HG02588 (cell line): ENCODE data around the gene LIMS2.

ENCODE experiments used
- ATAC-seq: cut with Tn5 transposase; IDR thresholded peaks from one replicate; pipeline ENCODE4 v1.9.1; 2021; ENCODE audit warnings: mild to moderate bottlenecking, moderate library complexity; ENCODE audit not compliant: unreplicated experiment

LIMS2 gene

GRCh38 chr2:127623388-127624319 lies 51.7 kb downstream of the LIMS2 start:
- no peak for ATAC-seq

- no peak for ATAC-seq
Observed at GRCh38 chr2:127622561-127623387, 52.6 kb downstream of the LIMS2 start.

DNA sequence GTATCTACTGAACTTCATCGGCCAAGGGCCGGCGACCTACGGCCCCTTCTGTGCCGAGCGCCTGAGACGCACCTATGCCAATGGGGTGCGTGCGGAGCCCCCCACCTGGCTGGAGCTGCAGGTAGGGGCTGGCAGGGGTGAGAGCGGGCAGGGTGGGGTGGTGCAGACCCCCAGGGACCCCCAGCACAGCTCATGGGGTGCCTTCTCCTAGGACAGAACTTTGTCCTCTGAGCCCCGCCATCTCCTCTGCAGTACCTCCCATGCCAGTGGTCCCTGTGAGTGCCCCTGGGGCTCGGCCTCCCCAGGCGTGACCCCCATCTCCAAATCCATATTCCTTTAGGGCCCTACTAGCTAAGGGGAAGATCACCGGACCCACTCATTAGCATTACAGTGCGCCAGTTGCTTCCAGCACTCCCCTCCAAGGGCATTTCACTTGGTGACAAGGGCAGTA lies 53.3 kb downstream of the LIMS2 start:
- no peak for ATAC-seq

DNA sequence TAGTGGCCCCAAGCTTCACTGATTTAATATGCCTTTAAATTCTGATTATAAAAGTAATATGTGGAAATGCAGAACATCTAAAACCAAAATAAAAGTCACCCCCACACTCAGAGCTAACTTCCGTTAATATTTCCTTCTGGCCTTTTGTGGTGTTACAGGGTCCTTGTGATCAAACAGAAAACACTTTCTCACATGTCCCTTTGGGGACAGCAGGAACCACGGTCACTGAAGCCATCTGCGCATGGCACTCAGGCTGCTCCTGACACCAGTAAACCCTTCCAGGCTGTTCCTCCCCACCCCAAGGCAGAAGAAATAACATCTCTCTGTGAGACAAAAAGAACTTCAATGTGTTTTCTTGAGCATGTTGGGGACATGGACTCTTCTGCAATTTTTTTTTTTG lies 54.5 kb downstream of the LIMS2 start:
- no peak for ATAC-seq

DNA sequence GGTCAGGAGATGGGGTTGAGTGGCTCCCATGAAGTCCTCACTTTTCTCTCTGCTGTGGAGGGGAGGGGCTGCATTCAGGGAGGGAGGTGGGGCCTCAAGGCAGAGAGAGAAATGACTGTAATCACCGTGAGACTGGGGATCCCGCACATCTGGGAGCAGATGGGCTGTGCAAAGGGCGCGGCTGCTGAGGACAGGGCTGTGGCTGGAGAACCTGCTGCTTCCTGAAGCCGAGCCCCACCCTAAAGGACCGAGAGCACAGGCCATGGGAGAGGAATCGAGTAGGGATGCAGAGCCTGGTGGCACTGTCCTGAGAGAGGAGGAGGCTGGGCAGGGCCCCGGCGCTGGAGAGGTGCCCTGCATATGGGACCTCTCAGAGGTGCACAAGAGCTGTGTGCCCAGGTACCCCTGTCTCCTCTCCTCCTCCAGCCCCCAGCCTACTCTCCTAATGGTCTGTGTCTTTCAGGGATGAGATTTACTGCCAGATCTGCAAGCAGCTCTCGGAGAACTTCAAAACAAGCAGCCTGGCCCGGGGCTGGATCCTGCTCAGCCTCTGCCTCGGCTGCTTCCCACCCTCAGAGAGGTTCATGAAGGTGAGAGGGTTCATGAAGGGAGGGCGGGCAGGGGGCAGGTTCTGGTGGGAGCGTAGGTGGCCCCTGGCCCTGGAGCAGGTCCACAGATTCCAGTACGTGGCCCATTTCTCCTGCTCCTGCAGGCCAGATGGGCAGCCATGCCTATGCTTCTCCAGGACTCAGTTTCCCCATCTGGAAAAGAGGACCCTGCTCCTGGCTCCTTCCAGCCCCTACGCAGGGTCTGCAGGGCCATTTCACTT lies 55.2 kb downstream of the LIMS2 start:
- ATAC-seq: no peak

- ATAC-seq: no peak
Observed at GRCh38 chr2:127619203-127619590, 56.1 kb downstream of the LIMS2 start.

DNA sequence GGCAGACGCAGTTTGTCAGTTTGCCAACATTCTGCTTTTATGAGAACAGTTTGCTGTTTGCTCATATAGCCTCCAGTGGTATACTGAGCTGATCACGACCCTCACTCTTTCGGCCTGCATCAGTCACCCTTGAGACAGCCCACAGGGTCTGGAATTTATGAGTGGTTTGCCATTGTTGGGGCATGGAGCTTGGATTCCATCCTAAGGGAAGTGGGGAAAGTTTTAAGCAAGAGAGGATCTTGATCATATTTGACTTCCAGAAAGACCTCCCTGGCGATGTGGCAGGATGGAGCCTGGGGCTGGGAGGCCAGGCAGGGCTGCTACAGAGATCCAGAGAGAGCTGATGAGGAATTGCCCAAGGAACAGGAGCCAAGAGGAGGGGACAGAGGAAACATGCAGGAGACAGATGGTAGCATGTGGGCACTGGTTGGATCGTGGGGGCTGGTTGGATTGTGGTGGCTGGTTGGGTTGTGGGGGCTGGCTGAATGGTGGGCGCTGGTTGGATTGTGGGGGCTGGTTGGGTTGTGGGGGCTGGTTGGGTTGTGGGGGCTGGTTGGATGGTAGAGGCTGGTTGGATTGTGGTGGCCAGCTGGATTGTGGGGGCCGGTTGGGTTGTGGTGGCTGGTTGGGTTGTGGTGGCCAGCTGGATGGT lies 56.7 kb downstream of the LIMS2 start:
- no peak for ATAC-seq

GRCh38 chr2:127615511-127616166 lies 59.7 kb downstream of the LIMS2 start:
- no peak for ATAC-seq

- ATAC-seq: no peak
Observed at GRCh38 chr2:127614731-127615130, 60.6 kb downstream of the LIMS2 start.

- ATAC-seq: no peak
Observed at GRCh38 chr2:127614246-127614645, 61.1 kb downstream of the LIMS2 start.

GRCh38 chr2:127612111-127612822 lies 63.1 kb downstream of the LIMS2 start:
- no peak for ATAC-seq

DNA sequence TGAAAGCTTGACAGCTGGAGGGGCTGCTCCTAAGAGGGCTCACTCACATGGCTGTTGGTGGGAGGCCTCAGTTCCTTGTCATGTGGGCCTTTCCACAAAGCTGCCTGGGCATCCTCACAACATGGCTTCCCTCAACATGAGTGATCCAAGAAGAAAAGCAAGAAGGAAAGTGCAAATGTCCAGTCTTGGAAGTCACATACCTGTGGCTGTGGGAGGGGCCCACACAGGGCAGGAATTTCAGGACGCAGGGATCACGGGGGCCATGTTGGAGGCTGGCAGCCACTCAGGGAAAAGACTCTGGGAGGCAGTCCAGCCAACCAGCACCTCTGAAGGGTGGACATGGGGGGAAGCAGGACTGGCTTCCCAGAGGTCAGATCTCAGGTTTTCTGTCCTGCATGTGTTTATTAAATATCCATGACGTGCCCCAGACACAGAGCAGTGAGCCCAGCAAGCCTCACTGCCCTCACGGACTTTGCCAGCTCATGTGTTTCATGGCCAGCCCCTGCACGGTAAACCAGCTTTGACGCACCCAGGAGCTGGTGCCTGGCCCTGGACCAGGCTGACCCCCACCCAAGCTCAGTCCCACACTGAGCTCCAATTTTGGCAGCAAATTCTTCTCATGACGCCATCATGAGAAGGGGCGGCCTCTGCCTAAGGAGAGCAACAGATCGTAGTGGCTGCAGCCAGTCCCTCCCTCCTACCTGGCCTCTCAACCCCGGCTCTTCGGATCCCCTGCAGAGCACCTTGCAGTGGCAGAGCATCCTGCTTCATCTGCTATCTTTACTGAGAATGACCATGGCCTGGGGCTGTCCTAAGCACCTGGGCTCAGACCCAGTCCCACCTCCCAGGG lies 64.0 kb downstream of the LIMS2 start:
- ATAC-seq: no peak

DNA sequence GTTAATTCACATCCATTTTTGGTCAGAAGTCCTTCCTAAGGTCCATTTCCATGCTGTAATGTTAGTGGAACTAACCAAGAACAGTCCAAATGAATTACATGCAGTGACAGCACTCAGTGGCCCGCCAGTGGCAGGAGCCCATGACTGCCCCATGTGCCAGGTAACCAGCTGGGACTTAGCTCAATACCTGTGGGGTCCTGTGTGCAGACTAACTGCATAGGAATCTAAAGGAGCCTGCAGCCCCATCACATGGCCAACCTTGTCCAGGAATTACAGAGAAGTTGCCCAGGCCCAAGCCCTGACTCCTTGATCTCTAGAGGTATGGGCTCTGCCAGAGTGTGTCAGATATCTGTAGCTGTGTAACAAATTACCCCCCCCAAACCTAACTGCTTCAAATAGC lies 64.8 kb downstream of the LIMS2 start:
- no peak for ATAC-seq

DNA sequence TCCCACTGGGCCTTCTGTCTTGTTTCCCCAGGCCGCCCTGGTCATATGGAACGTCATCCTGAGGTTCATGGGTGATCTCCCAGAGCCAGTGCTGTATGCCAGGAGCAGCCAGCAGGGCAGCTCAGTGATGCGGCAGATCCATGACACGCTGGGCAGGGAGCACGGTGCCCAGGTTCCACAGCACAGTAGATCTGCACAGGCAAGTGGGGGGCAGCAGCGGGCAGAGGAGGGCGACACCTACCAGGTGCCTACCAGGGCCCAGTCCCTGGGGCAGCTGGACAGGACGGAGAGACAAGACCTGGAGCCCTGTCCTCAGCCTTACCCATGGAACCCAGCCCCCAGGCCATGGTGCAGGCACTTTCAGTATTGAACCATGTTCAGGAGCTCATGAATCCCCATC lies 65.5 kb downstream of the LIMS2 start:
- no peak for ATAC-seq

DNA sequence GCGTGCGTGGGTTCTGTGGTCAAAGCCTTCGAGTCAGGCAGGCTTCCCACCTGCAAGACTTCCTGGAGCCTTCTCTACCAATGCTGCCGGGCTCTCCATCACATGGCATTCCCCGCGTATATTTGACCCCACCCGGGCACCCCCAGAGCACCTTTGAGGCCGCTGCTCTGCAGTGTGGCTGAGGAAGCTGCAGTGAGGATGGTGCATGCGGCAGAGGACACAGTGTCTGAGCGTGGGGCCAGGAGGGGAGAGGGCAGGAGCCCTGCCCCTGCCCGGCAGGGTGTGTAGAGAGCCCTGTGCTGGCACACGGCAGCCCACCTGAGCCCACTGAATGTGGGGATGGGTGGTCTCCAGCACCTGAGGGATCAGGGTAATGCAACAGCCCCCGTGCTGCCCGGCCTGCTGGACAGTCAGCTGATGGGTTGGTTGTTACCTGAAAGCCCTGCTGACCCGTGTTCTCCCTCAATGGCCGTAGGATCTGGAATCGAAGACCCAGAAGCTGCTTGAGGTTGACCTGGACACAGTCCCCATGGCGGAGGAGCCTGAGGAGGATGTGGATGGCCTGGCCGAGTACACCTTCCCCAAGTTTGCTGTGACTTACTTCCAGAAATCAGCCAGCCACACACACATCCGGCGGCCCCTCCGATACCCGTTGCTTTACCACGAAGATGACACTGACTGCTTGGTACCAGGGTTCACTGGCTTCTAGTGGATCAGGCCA lies 66.1 kb downstream of the LIMS2 start:
- ATAC-seq: no peak

DNA sequence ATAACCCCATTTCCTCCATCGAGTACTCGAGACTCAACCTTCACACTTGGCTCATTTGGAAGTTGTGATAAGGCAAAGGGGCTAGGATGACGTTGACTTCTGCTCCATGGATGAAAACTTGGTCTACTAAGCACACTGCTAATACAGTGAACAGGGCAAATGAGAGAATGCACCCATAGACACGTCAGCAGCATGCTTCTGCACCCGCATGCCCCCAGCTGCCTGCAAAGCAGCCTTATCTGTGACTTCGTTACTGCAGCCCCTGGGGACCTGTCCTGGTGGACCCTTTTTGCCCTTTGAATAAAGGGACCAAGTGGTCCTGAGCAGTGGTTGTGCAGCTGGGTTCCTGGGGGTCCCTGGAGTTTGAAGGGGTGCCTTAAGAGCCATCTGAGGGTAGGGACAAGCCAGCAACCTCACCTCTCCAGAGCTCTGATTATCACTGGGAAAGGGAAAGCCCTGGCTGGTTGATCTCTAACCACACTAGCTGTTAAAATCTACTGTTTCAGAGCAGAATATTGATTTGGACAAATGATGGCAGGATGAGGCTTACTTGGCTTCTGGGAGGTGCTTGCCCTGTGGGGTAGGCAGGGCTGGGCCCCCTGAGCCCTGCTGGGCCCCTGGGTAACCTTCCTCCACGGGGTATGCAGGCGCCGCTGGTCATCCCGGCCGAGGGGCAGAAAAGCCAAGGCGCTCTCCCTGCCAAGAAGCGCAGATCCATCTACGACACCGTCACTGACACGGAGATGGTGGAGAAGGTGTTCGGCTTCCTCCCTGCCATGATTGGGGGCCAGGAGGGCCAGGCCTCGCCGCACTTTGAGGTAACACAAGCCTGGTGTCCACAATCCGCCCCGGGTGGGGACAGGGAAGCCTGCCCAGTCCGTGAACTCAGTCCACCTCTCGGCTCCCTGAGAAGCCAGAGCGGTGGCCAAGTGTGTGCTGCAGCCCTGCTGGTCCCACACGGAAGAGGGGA lies 67.0 kb downstream of the LIMS2 start:
- ATAC-seq: no peak
